Neuronal stem cell (in vitro differentiated cells): ENCODE measurements around the gene INHBE.

ENCODE experiments used
- DNase-seq: peaks from one replicate; pipeline ENCODE4 v3.0.0-alpha.2; 2013; ENCODE audit warnings: low spot score
- H2AFZ ChIP-seq: one replicate; pipeline ENCODE4 v1.6.1; 2013; ENCODE audit warnings: mild to moderate bottlenecking, low read length, inconsistent platforms
- H2AK5ac ChIP-seq: 2 replicates; pipeline ENCODE4 v1.6.1; 2013; ENCODE audit warnings: low read depth, mild to moderate bottlenecking, inconsistent platforms, low read length, moderate library complexity, mixed read lengths
- H2BK120ac ChIP-seq: 2 replicates; pipeline ENCODE4 v1.6.1; 2013; ENCODE audit warnings: low read depth, mild to moderate bottlenecking, inconsistent platforms, low read length, moderate library complexity, mixed read lengths
- H2BK12ac ChIP-seq: one replicate; pipeline ENCODE4 v1.6.1; 2013; ENCODE audit warnings: low read length, inconsistent platforms
- H2BK15ac ChIP-seq: 2 replicates; pipeline ENCODE4 v1.6.1; 2013; ENCODE audit warnings: mild to moderate bottlenecking, low read length, inconsistent platforms, mixed read lengths
- H2BK5ac ChIP-seq: one replicate; pipeline ENCODE4 v1.6.1; 2013; ENCODE audit warnings: inconsistent platforms, mild to moderate bottlenecking, low read length, moderate library complexity
- H3K14ac ChIP-seq: one replicate; pipeline ENCODE4 v1.6.1; 2013; ENCODE audit warnings: low read length, inconsistent platforms
- H3K18ac ChIP-seq: 2 replicates; pipeline ENCODE4 v1.6.1; 2013; ENCODE audit warnings: low read length, inconsistent platforms
- H3K23ac ChIP-seq: 2 replicates; pipeline ENCODE4 v1.6.1; 2013; ENCODE audit warnings: low read depth, mild to moderate bottlenecking, mixed read lengths, low read length, inconsistent platforms; ENCODE audit not compliant: poor library complexity
- H3K27ac ChIP-seq: replicated peaks from 3 replicates; pipeline ENCODE4 v1.5.1; 2013; ENCODE audit warnings: low read length, inconsistent platforms
- H3K27me3 ChIP-seq, 3 experiments: 2 replicates each; pipeline ENCODE4 v1.6.1; 2013; ENCODE audit warnings: low read length in 3 of 3, mild to moderate bottlenecking in 2 of 3, inconsistent platforms in 1 of 3, low read depth in 1 of 3, mixed read lengths in 1 of 3, moderate library complexity in 1 of 3; ENCODE audit not compliant: control insufficient read depth in 3 of 3, insufficient read depth in 3 of 3
- H3K36me3 ChIP-seq, 2 donors: replicated peaks in 1 of 2; 2 replicates each; pipeline ENCODE4 v1.6.1; 2013; ENCODE audit warnings: low read length in 2 of 2; ENCODE audit not compliant: control insufficient read depth in 2 of 2, insufficient read depth in 2 of 2
- H3K4ac ChIP-seq: 2 replicates; pipeline ENCODE4 v1.6.1; 2013; ENCODE audit warnings: inconsistent platforms, mild to moderate bottlenecking, low read length, moderate library complexity
- H3K4me1 ChIP-seq, 2 donors: 1 replicate in 1 of 2; 2 replicates in 1 of 2; pipeline ENCODE4 v1.6.1; 2013; ENCODE audit warnings: low read length in 2 of 2, low read depth in 1 of 2; ENCODE audit not compliant: control insufficient read depth in 2 of 2, insufficient read depth in 1 of 2
- H3K4me2 ChIP-seq: one replicate; pipeline ENCODE4 v1.6.1; 2013; ENCODE audit warnings: mild to moderate bottlenecking, low read length, inconsistent platforms; ENCODE audit not compliant: insufficient read depth, poor library complexity, severe bottlenecking
- H3K4me3 ChIP-seq, 2 donors: 2 replicates each; pipeline ENCODE4 v1.5.1; 2013; ENCODE audit warnings: low read length in 2 of 2, mild to moderate bottlenecking in 2 of 2, inconsistent platforms in 1 of 2, moderate library complexity in 1 of 2
- H3K79me1 ChIP-seq: one replicate; pipeline ENCODE4 v1.6.1; 2013; ENCODE audit warnings: low read depth, mild to moderate bottlenecking, inconsistent platforms, low read length, moderate library complexity
- H3K9ac ChIP-seq: one replicate; pipeline ENCODE4 v1.6.1; 2013; ENCODE audit warnings: mild to moderate bottlenecking, low read depth, low read length, inconsistent platforms; ENCODE audit not compliant: poor library complexity
- H3K9me3 ChIP-seq, 2 donors: replicated peaks in 1 of 2; 2 replicates each; pipeline versions ENCODE3 to v1.6.1; 2013; ENCODE audit warnings: low read length in 2 of 2, mild to moderate bottlenecking in 2 of 2, inconsistent platforms in 1 of 2, low read depth in 1 of 2, mixed read lengths in 1 of 2, moderate library complexity in 1 of 2; ENCODE audit not compliant: control insufficient read depth in 2 of 2, insufficient read depth in 1 of 2
- H4K8ac ChIP-seq: one replicate; pipeline ENCODE4 v1.6.1; 2013; ENCODE audit warnings: low read depth, mild to moderate bottlenecking, inconsistent platforms, low read length, moderate library complexity
- H4K91ac ChIP-seq: one replicate; pipeline ENCODE4 v1.6.1; 2013; ENCODE audit warnings: low read length, low read depth, mild to moderate bottlenecking, inconsistent platforms; ENCODE audit not compliant: poor library complexity
- WGBS, 2 donors: extraction: QIAGEN DNeasy Blood & Tissue Kit; methylation state at CpG; one replicate each; pipeline ENCODE4 v1.1.7; 2013; ENCODE audit warnings: missing lambda C conversion rate in 2 of 2, mixed read lengths in 1 of 2; ENCODE audit not compliant: insufficient read length in 2 of 2, insufficient replicate concordance in 1 of 2; ENCODE audit errors: extremely low coverage in 2 of 2; 5-methylcytosine and 5-hydroxymethylcytosine counted together

The INHBE gene

DNA sequence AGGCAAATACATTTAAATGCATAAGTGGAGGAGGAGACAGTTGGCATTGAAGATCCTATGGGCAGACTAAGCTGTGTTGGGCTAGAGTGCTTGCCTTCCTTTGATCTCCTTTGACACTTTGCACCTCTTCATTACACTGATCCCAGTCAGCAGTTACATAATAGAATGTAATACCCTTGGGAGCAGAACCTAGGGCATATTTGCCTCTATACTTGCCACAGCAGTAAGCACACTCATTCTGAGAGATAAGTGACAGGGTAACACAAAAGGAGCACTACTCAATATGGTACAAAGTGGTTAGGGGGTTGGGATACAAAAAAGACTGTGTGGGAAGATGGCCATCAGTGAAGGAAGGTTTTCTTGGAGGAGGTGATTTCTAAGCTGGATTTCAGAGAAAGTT lies 41.7 kb downstream of the INHBE start:
- DNase-seq: no peak
- H2AFZ ChIP-seq: no peak overlapping the region
- peaks cover 0 to 9% of the 10 kb centered on the region in 2 donors for H3K9me3 ChIP-seq
- peaks cover 41 to 70% of the 10 kb centered on the region in 2 donors for H3K36me3 ChIP-seq
- H3K79me1 ChIP-seq: peaks cover 4% of the 10 kb centered on the region
- no peak overlapping the region for H3K9ac ChIP-seq
- H2BK5ac ChIP-seq: no peak overlapping the region
- no peak overlapping the region for H3K23ac ChIP-seq
- no peak overlapping the region for H4K91ac ChIP-seq
- H3K18ac ChIP-seq: no peak overlapping the region
- no peak overlapping the region for H2BK12ac ChIP-seq
- H3K14ac ChIP-seq: no peak overlapping the region
- H3K4me2 ChIP-seq: no peak overlapping the region
- H3K27ac ChIP-seq: no peak overlapping the region
- H3K4me3 ChIP-seq: no peak overlapping the region
- no peak overlapping the region for H2AK5ac ChIP-seq
- no peak overlapping the region for H2BK15ac ChIP-seq
- H3K4me1 ChIP-seq: no peaks in the 10 kb centered on the region
- no peak overlapping the region for H3K4ac ChIP-seq
- H2BK120ac ChIP-seq: no peak overlapping the region
- no peak overlapping the region for H4K8ac ChIP-seq
- no peaks in the 10 kb centered on the region for H3K27me3 ChIP-seq

GRCh38 chr12:57497223-57498131 lies 42.4 kb downstream of the INHBE start:
- no peak overlapping the region for H3K9ac ChIP-seq
- no peak overlapping the region for H3K14ac ChIP-seq
- no peak for DNase-seq
- no peak overlapping the region for H2AK5ac ChIP-seq
- WGBS, 2 donors: 100% methylated on average over 3 of the region's 12 CpGs; no CpG with 5 or more reads in 1 of the 2 donors
- H3K4me2 ChIP-seq: no peak overlapping the region
- H3K18ac ChIP-seq: no peak overlapping the region
- H4K91ac ChIP-seq: no peak overlapping the region
- H2BK12ac ChIP-seq: no peak overlapping the region
- no peaks in the 10 kb centered on the region for H3K4me1 ChIP-seq
- peaks cover 46 to 72% of the 10 kb centered on the region in 2 donors for H3K36me3 ChIP-seq
- no peak overlapping the region for H3K4ac ChIP-seq
- no peak overlapping the region for H3K27ac ChIP-seq
- peaks cover 0 to 9% of the 10 kb centered on the region in 2 donors for H3K9me3 ChIP-seq
- no peak overlapping the region for H2BK15ac ChIP-seq
- no peak overlapping the region for H2AFZ ChIP-seq
- peaks cover 4% of the 10 kb centered on the region for H3K79me1 ChIP-seq
- no peak overlapping the region for H2BK5ac ChIP-seq
- no peak overlapping the region for H3K23ac ChIP-seq
- no peak overlapping the region for H4K8ac ChIP-seq
- H2BK120ac ChIP-seq: no peak overlapping the region
- H3K4me3 ChIP-seq: no peak overlapping the region
- H3K27me3 ChIP-seq: no peaks in the 10 kb centered on the region

DNA sequence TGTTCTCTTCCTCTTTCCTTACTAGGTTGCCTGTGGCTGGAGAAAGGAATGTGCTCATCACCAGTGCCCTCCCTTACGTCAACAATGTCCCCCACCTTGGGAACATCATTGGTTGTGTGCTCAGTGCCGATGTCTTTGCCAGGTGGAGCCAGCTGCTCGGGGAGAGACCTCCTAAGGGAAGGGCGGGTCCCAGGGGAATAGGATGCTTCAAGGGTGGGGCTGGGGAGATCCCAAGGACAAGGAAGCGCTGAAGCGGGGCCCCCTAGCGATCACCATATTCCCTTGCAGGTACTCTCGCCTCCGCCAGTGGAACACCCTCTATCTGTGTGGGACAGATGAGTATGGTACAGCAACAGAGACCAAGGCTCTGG lies 43.0 kb downstream of the INHBE start:
- no peaks in the 10 kb centered on the region for H3K27me3 ChIP-seq
- no peak overlapping the region for H3K4me2 ChIP-seq
- no peaks in the 10 kb centered on the region for H3K4me1 ChIP-seq
- H2BK12ac ChIP-seq: no peak overlapping the region
- no peak overlapping the region for H3K4ac ChIP-seq
- H3K23ac ChIP-seq: no peak overlapping the region
- H2BK15ac ChIP-seq: no peak overlapping the region
- peaks cover 4% of the 10 kb centered on the region for H3K79me1 ChIP-seq
- no CpG with 5 or more reads among the region's 9 CpGs for WGBS, 2 donors
- H2BK5ac ChIP-seq: no peak overlapping the region
- H3K27ac ChIP-seq: no peak overlapping the region
- H2AK5ac ChIP-seq: no peak overlapping the region
- peaks cover 41 to 71% of the 10 kb centered on the region in 2 donors for H3K36me3 ChIP-seq
- no peak overlapping the region for H3K9ac ChIP-seq
- DNase-seq: no peak
- no peak overlapping the region for H3K14ac ChIP-seq
- H3K4me3 ChIP-seq: no peak overlapping the region
- H3K18ac ChIP-seq: no peak overlapping the region
- H2AFZ ChIP-seq: no peak overlapping the region
- no peak overlapping the region for H2BK120ac ChIP-seq
- H3K9me3 ChIP-seq: peaks cover 0 to 3% of the 10 kb centered on the region in 2 donors
- H4K91ac ChIP-seq: no peak overlapping the region
- H4K8ac ChIP-seq: no peak overlapping the region

GRCh38 chr12:57498571-57498970 lies 43.5 kb downstream of the INHBE start:
- DNase-seq: no peak
- H2BK120ac ChIP-seq: no peak overlapping the region
- no peak overlapping the region for H4K91ac ChIP-seq
- no peak overlapping the region for H3K4me2 ChIP-seq
- H3K14ac ChIP-seq: no peak overlapping the region
- no peaks in the 10 kb centered on the region for H3K4me1 ChIP-seq
- H3K4ac ChIP-seq: no peak overlapping the region
- no peak overlapping the region for H2BK5ac ChIP-seq
- H3K36me3 ChIP-seq: peaks cover 41 to 75% of the 10 kb centered on the region in 2 donors
- H4K8ac ChIP-seq: no peak overlapping the region
- no peak overlapping the region for H3K4me3 ChIP-seq
- H3K18ac ChIP-seq: no peak overlapping the region
- no peak overlapping the region for H2BK15ac ChIP-seq
- no peak overlapping the region for H3K27ac ChIP-seq
- H3K9me3 ChIP-seq: peaks cover 0 to 3% of the 10 kb centered on the region in 2 donors
- no peak overlapping the region for H3K23ac ChIP-seq
- no peak overlapping the region for H2AK5ac ChIP-seq
- no peak overlapping the region for H2BK12ac ChIP-seq
- peaks cover 4% of the 10 kb centered on the region for H3K79me1 ChIP-seq
- no peak overlapping the region for H2AFZ ChIP-seq
- WGBS, 2 donors: no CpG with 5 or more reads among the region's 4 CpGs
- H3K9ac ChIP-seq: no peak overlapping the region
- H3K27me3 ChIP-seq: no peaks in the 10 kb centered on the region
